K562 (cell line): ENCODE results near the gene CDC42EP2. TPM values are rescaled to one million over a fixed set of nuclear protein-coding genes. Genes with fewer than 3 reads are reported as not detected.

Source experiments
- ATAC-seq: fragments of 200-7000 bp; cut with Tn5 transposase; 3 replicates; pipeline ENCODE4 v1.9.1; 2020; ENCODE audit warnings: moderate library complexity
- Bru-seq: library from RNA; stranded (reverse); fragments of 400-500 nt; gene quantifications from one replicate; lab custom pipeline; 2021; lab: Mats Ljungman, UMichigan
- BruChase-seq, 2 experiments: library from RNA; stranded (reverse); fragments of 400-500 nt; gene quantifications; one replicate each; lab custom pipeline; 2021; lab: Mats Ljungman, UMichigan
- BruUV-seq: library from RNA; stranded (reverse); fragments of 400-500 nt; replicated peaks from 2 replicates; lab custom pipeline; 2021; lab: Mats Ljungman, UMichigan
- CTCF ChIA-PET: fragments of 300-600 bp; formaldehyde crosslinking; extraction: SDS; loops from one replicate; lab custom pipeline; 2021; ENCODE audit warnings: low intra/inter-chr PET ratio; lab: Yijun Ruan, JAX
- POLR2A ChIA-PET: fragments of 300-600, 350-650 bp; sonication (Branson Sonifier 250); formaldehyde crosslinking; extraction: SDS; loops from one replicate; lab custom pipeline; 2021; ENCODE audit warnings: antibody characterized with exemption, inconsistent platforms; lab: Yijun Ruan, JAX
- DNase-seq, 4 experiments: peaks; one replicate each; pipeline versions ENCODE4 v3.0.0 to v3.0.0-alpha.2; 2011 to 2018; ENCODE audit warnings: low spot score in 3 of 4, mixed read lengths in 3 of 4; ENCODE audit errors: extremely low read depth in 1 of 4
- FAIRE-seq: peaks from 2 replicates; lab custom pipeline; 2011; peaks lifted over from hg19 to GRCh38; lab: Jason Lieb, UNC
- H2AFZ ChIP-seq: 2 replicates; pipeline ENCODE4 v1.6.0; 2011; ENCODE audit warnings: low read depth, low read length, control low read depth, inconsistent platforms
- H3K27ac ChIP-seq: fragments of 200-600 bp; 3 replicates; pipeline ENCODE4 v1.8.0; 2011; ENCODE audit warnings: low read depth, mild to moderate bottlenecking, control low read depth, inconsistent platforms, low read length, moderate library complexity, mixed read lengths; ENCODE audit errors: extremely low read depth
- H3K27me3 ChIP-seq, 2 experiments: fragments of 300-600 bp in 1 of 2; 2 replicates in 1 of 2; 3 replicates in 1 of 2; pipeline versions ENCODE4 v1.6.0 to v1.8.0; 2011; ENCODE audit warnings: inconsistent platforms in 2 of 2, low read length in 2 of 2, mild to moderate bottlenecking in 1 of 2, mixed read lengths in 1 of 2, moderate library complexity in 1 of 2; ENCODE audit not compliant: control insufficient read depth in 2 of 2, insufficient read depth in 2 of 2
- H3K36me3 ChIP-seq: fragments of 300-600 bp; 3 replicates; pipeline ENCODE4 v1.8.0; 2011; ENCODE audit warnings: mild to moderate bottlenecking, low read length, inconsistent platforms; ENCODE audit not compliant: control insufficient read depth, insufficient read depth
- H3K4me1 ChIP-seq, 2 experiments: fragments of 200-600 bp in 1 of 2; replicated peaks in 1 of 2; 2 replicates in 1 of 2; 3 replicates in 1 of 2; pipeline versions ENCODE4 v1.5.1 to v1.8.0; 2011; ENCODE audit warnings: inconsistent platforms in 2 of 2, low read length in 2 of 2, mild to moderate bottlenecking in 1 of 2, mixed read lengths in 1 of 2, moderate library complexity in 1 of 2; ENCODE audit not compliant: control insufficient read depth in 2 of 2, insufficient read depth in 2 of 2
- H3K4me2 ChIP-seq: 2 replicates; pipeline ENCODE4 v1.6.1; 2011; ENCODE audit warnings: low read length, control low read depth, inconsistent platforms, mixed read lengths; ENCODE audit not compliant: insufficient read depth
- H3K4me3 ChIP-seq: fragments of 200-600 bp; sonication (generic), shearing (Covaris generic); 2 replicates; pipeline ENCODE4 v1.5.1; 2016; ENCODE audit warnings: control low read depth, inconsistent platforms
- H3K79me2 ChIP-seq: fragments of 200-600 bp; 3 replicates; pipeline ENCODE4 v1.8.0; 2011; ENCODE audit warnings: low read length, inconsistent platforms; ENCODE audit not compliant: control insufficient read depth, insufficient read depth
- H3K9ac ChIP-seq, 2 experiments: 2 replicates each; pipeline versions ENCODE4 v1.6.0 to v1.6.1; 2011; ENCODE audit warnings: low read depth in 2 of 2, low read length in 2 of 2, control low read depth in 1 of 2, inconsistent platforms in 1 of 2, mild to moderate bottlenecking in 1 of 2, mixed read lengths in 1 of 2; ENCODE audit not compliant: insufficient read depth in 1 of 2
- H3K9me1 ChIP-seq: one replicate; pipeline ENCODE4 v1.6.0; 2011; ENCODE audit warnings: inconsistent platforms, mild to moderate bottlenecking, low read length, moderate library complexity; ENCODE audit not compliant: control insufficient read depth, insufficient read depth
- H3K9me3 ChIP-seq: replicated peaks from 2 replicates; pipeline ENCODE4 v1.5.1; 2011; ENCODE audit warnings: low read depth, low read length, inconsistent platforms; ENCODE audit not compliant: control insufficient read depth, insufficient read depth
- H4K20me1 ChIP-seq: replicated peaks from 2 replicates; pipeline ENCODE4 v1.6.1; 2011; ENCODE audit warnings: low read length, inconsistent platforms, mixed read lengths; ENCODE audit not compliant: control insufficient read depth, insufficient read depth
- NFIC ChIP-seq: fragments of 450-650 bp; IDR thresholded peaks from 2 replicates; pipeline ENCODE4 v1.6.1; 2017; ENCODE audit warnings: mild to moderate bottlenecking, inconsistent platforms
- NFYB ChIP-seq: IDR thresholded peaks from 2 replicates; pipeline ENCODE4 v1.6.1; 2011; ENCODE audit warnings: mild to moderate bottlenecking, moderate library complexity; ENCODE audit not compliant: insufficient read length; ENCODE audit errors: extremely low read depth
- REST ChIP-seq, 2 experiments: fragments of 450-650 bp; formaldehyde crosslinking in 1 of 2; IDR thresholded peaks; 2 replicates each; pipeline versions ENCODE4 v1.4.0 to v1.6.1; 2014 to 2020; ENCODE audit warnings: mild to moderate bottlenecking in 2 of 2, borderline replicate concordance in 1 of 2, low read depth in 1 of 2
- WGBS: fragments of 100-300 bp; shearing (Covaris generic); methylation state at CpG from one replicate; pipeline ENCODE4 v1.1.6; 2016; ENCODE audit warnings: low coverage, mixed read lengths; ENCODE audit not compliant: insufficient coverage; ENCODE audit errors: missing lambda C conversion rate; 5-methylcytosine and 5-hydroxymethylcytosine counted together
- in situ Hi-C: fragments of 300-500 bp; cut with MboI; formaldehyde crosslinking; loops from 4 replicates; pipeline ENCODE4 v1.15.0; 2018; ENCODE audit warnings: inconsistent platforms, mixed read lengths
- intact Hi-C: fragments of 100-400 bp; cut with micrococcal nuclease; formaldehyde crosslinking; loops from 2 replicates; pipeline ENCODE4 v1.14.2; 2022
- long read RNA-seq, 3 experiments: library from polyadenylated mRNA in 2 of 3; library from RNA in 1 of 3; unstranded in 2 of 3; stranded (forward) in 1 of 3; transcript quantifications; one replicate each; pipeline ENCODE4 v2.0.0, GENCODE V29; 2019 to 2022
- polyA minus RNA-seq, 3 experiments: library from RNA; depleted of rRNA, polyadenylated mRNA; stranded (reverse); fragments of >200 nt; gene quantifications; 2 replicates each; pipeline ENCODE4 v1.2.3, GENCODE V29; 2011
- polyA plus RNA-seq, 8 experiments: library from polyadenylated mRNA; depleted of rRNA in 4 of 8; stranded (reverse) in 5 of 8; unstranded in 3 of 8; fragments of >200 nt; fragmentation: Nextera tagmentation in 2 of 8; fragmentation: Illumina TruSeq in 1 of 8; extraction: Ambion mirVana in 2 of 8; extraction: Trizol in 1 of 8; gene quantifications; 2 replicates each; pipeline versions ENCODE4 v1.2.1 to v1.2.3, GENCODE V29; 2011 to 2014; ENCODE audit warnings: inconsistent platforms in 1 of 8, missing spikeins in 1 of 8
- total RNA-seq, 7 experiments: library from RNA; depleted of rRNA in 6 of 7; stranded (reverse); fragments of >200 nt in 6 of 7; fragmentation: Illumina TruSeq in 2 of 7; extraction: Trizol in 2 of 7; gene quantifications; 2 replicates each; pipeline versions ENCODE4 v1.2.1 to v1.2.3, GENCODE V29; 2011 to 2021; ENCODE audit warnings: low replicate concordance in 1 of 7

Gene CDC42EP2, protein sequence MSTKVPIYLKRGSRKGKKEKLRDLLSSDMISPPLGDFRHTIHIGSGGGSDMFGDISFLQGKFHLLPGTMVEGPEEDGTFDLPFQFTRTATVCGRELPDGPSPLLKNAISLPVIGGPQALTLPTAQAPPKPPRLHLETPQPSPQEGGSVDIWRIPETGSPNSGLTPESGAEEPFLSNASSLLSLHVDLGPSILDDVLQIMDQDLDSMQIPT
- 5.1 and 29.5 TPM in 2 replicates for total RNA-seq (2011; cell fraction: chromatin; rRNA removed; ENCODE audit: low replicate concordance)
- total RNA-seq (2011; cell fraction: nucleolus; rRNA removed), result 17.6 and 26.3 TPM in 2 replicates
- total RNA-seq (2011; cell fraction: nucleoplasm; rRNA removed), result 11.7 and 13.1 TPM in 2 replicates
- total RNA-seq (2014; rRNA removed) (0.54 and 2.6 TPM in 2 replicates), total RNA-seq (2014; rRNA removed; fragmentation: Illumina TruSeq; extraction: Trizol) (0.29 TPM in 1 of 2 replicates, not detected in the other), total RNA-seq (2015; rRNA removed; fragmentation: Illumina TruSeq; extraction: Trizol) (0.79 and 1.3 TPM in 2 replicates), total RNA-seq (2021) (2.1 and 3.5 TPM in 2 replicates), polyA plus RNA-seq (2011; rRNA removed) (0.45 and 1.9 TPM in 2 replicates), polyA plus RNA-seq (2014; fragmentation: Illumina TruSeq; extraction: Trizol) (2.9 and 5.4 TPM in 2 replicates), polyA plus RNA-seq (2014; fragmentation: Nextera tagmentation; extraction: Ambion mirVana) (under 1 TPM; 0.27 to 0.52 TPM), polyA plus RNA-seq (2014; rRNA removed) (1.1 and 1.5 TPM in 2 replicates), polyA minus RNA-seq (2011; rRNA and poly(A)+ RNA removed) (0.53 and 1.1 TPM in 2 replicates), Bru-seq, nascent RNA (percentile 72 among the genes with signal in this experiment), BruChase-seq, experiment 1, labeled RNA remaining after a 2-hour chase (percentile 32 among the genes with signal in this experiment), BruChase-seq, experiment 2, labeled RNA remaining after a 6-hour chase (percentile 40 among the genes with signal in this experiment)
- polyA plus RNA-seq (2011; cell fraction: cytosol; rRNA removed), result 0.68 and 3.8 TPM in 2 replicates
- 3.4 and 6.9 TPM in 2 replicates for polyA plus RNA-seq (2011; cell fraction: nucleus; rRNA removed)
- 2.2 and 4.8 TPM in 2 replicates for polyA plus RNA-seq (2012)
- 1.3 and 2.0 TPM in 2 replicates for polyA minus RNA-seq (2011; cell fraction: cytosol; rRNA and poly(A)+ RNA removed)
- polyA minus RNA-seq (2011; cell fraction: nucleus; rRNA and poly(A)+ RNA removed), result 3.1 and 5.8 TPM in 2 replicates
- long read RNA-seq, experiment 1, transcript CDC42EP2-201 (2 exons, 2,023 nt), result major isoform, 6 of 43 reads
- long read RNA-seq, experiment 1, partial matches to known transcripts, result 0 of 43 reads
- long read RNA-seq, experiment 1, other reads (novel, unspliced or antisense), result 37 of 43 reads
- long read RNA-seq, experiment 2, partial matches to known transcripts, result 4 of 8 reads
- long read RNA-seq, experiment 2, other reads (novel, unspliced or antisense), result 0 of 8 reads
- long read RNA-seq, experiment 3, transcript CDC42EP2-201 (2 exons, 2,023 nt), result major isoform, 13 of 13 reads
- long read RNA-seq, experiment 3, partial matches to known transcripts, result 0 of 13 reads
- long read RNA-seq, experiment 3, other reads (novel, unspliced or antisense), result 0 of 13 reads

- Histone ChIP-seq H4K20me1 (no peaks in the 10 kb centered on the region), H3K4me2 (peak within 1 kb of the TSS; percentile 84), H3K4me1 (peaks cover 16 to 48% of the 10 kb centered on the region in 2 experiments; a peak in 4 of 5 replicates), H3K79me2 (peaks cover 20% of the 10 kb centered on the region; the same call in 2 of the 3 replicates), H3K4me3 (peak within 1 kb of the TSS; percentile 77), H3K27ac (peak within 1 kb of the TSS; percentile 64), H3K27me3 (no peaks in the 10 kb centered on the region), H3K9me1 (no peaks in the 10 kb centered on the region), H2AFZ (peak within 1 kb of the TSS; percentile 88), H3K9ac (peak within 1 kb of the TSS; percentile 61 to 91), H3K36me3 (no peaks in the 10 kb centered on the region), H3K9me3 (no peaks in the 10 kb centered on the region)
- DNase-seq (peak; percentile 92 to 99 (median 97)), FAIRE-seq (peak; percentile 68), ATAC-seq (peak; percentile 96)
- intact Hi-C loops (loop anchor here (1.0 to 10.0 kb wide), 4 partner anchors 24 to 200 kb away; partner anchors contain the start of genes TM7SF2 and ZNHIT2), in situ Hi-C loops (no loop called here)
- 1% methylated on average over 30 of the region's 74 CpGs for WGBS
- POLR2A ChIA-PET, result interaction anchor here (0.7 to 3.2 kb wide), 14 partner anchors 10 to 201 kb away, joined by 3 to 21 read pairs (median 4); partner anchors contain the start of genes DPF2, MALAT1, NEAT1 and POLA2
- BruUV-seq, result no TSS peak
- CTCF ChIA-PET, result interaction anchor here (0.6 to 3.6 kb wide), 6 partner anchors 10 to 205 kb away, joined by 4 to 91 read pairs (median 6); no protein-coding TSS in a partner anchor
- TF ChIP-seq REST (IDR thresholded peaks at IDR 0.05; ENCODE audit: borderline replicate concordance) (peak; percentile 96), REST (CRISPR knock-in tag; IDR thresholded peaks at IDR 0.05; ENCODE audit: low read depth) (peak; percentile 90), NFIC (no peak), NFYB (no peak)
Observed at GRCh38 chr11:65314501-65315203, at the start of gene CDC42EP2. CDC42EP2 (plus strand) TSS chr11:65314866; CDS start chr11:65320899, 6,033 bp downstream.
